Coronary artery (tissue), 2 donors: ENCODE results near the gene LIX1L.
A peak's percentile ranks its signal among the peaks of the same experiment; 100 is the strongest.

Experiments used
- DNase-seq: peaks from one replicate; pipeline ENCODE4 v3.0.0-alpha.2; 2017; ENCODE audit warnings: low spot score
- H3K27ac ChIP-seq, 2 donors: fragments of 200-600 bp; sonication (generic); one replicate each; pipeline ENCODE4 v1.5.1; 2016 to 2019
- H3K4me3 ChIP-seq: fragments of 200-600 bp; sonication (generic); 2 replicates; pipeline ENCODE4 v1.5.1; 2016; ENCODE audit warnings: mild to moderate bottlenecking, moderate library complexity
- TF ChIP-seq, protein P1 (sequence below): fragments of 200-600 bp; sonication (generic); IDR thresholded peaks from one replicate; pipeline ENCODE4 v1.5.1; 2019; ENCODE audit warnings: antibody characterized with exemption

LIX1L gene

DNA sequence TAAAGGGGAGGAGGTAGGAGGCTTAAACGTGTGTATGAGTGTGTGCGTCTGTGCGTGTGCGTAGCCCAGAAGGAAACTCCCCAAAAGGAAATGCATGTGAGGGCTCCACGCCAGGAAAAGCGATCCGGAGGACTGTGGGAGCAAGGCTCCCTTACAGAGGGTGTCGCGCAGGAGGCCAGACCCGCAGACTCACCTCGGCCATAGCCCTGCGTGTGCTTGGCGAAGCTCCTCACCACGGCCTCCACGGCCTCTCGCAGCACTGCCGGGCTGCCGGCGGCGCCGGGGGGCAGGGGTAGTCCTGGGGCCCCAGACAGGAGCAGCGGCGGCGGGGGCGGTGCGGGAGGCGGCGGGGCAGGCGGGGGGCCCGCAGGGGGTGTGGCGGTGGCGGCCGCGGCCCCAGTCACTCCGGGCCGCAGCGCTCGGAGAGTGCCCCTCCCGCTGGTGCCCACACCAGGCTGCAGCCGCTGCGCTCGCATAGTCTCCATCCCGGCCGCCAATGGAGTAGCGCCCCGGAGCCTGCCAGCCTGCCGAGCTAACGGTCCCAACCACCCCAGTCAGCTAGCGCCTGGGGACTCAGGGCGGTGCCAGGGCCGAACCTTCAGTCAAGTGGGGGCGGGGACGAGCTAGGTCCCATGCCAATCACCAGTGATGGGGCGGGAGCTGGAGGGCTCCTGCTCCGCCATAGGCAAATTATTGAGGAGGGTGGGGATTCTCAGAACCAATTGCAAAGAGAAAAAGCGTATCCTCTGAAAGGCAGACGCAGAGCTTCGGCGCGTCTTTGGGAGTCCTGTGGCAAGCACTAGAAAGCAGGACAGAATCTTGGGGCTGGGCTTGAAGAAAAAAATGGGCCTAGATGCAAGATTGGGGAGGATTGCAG lies at the start of gene LIX1L:
TSS of gene LIX1L (minus strand) at position 575 of the 877 bp plus-strand sequence. CDS start at position 485, 90 bp downstream.
- peak; percentile 98 for DNase-seq
- peak within 1 kb of the TSS; percentile 95 to 99 for H3K27ac ChIP-seq
- H3K4me3 ChIP-seq = peak within 1 kb of the TSS; percentile 93
- TF ChIP-seq, protein P1, sequence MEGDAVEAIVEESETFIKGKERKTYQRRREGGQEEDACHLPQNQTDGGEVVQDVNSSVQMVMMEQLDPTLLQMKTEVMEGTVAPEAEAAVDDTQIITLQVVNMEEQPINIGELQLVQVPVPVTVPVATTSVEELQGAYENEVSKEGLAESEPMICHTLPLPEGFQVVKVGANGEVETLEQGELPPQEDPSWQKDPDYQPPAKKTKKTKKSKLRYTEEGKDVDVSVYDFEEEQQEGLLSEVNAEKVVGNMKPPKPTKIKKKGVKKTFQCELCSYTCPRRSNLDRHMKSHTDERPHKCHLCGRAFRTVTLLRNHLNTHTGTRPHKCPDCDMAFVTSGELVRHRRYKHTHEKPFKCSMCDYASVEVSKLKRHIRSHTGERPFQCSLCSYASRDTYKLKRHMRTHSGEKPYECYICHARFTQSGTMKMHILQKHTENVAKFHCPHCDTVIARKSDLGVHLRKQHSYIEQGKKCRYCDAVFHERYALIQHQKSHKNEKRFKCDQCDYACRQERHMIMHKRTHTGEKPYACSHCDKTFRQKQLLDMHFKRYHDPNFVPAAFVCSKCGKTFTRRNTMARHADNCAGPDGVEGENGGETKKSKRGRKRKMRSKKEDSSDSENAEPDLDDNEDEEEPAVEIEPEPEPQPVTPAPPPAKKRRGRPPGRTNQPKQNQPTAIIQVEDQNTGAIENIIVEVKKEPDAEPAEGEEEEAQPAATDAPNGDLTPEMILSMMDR = no peak

- TF ChIP-seq, protein P1 = no peak
- Histone ChIP-seq H3K27ac (peak overlapping the region; percentile 32 to 72), H3K4me3 (no peak overlapping the region)
- no peak for DNase-seq
Observed at GRCh38 chr1:146001709-146002108, 43.9 kb upstream of the LIX1L start.

DNA sequence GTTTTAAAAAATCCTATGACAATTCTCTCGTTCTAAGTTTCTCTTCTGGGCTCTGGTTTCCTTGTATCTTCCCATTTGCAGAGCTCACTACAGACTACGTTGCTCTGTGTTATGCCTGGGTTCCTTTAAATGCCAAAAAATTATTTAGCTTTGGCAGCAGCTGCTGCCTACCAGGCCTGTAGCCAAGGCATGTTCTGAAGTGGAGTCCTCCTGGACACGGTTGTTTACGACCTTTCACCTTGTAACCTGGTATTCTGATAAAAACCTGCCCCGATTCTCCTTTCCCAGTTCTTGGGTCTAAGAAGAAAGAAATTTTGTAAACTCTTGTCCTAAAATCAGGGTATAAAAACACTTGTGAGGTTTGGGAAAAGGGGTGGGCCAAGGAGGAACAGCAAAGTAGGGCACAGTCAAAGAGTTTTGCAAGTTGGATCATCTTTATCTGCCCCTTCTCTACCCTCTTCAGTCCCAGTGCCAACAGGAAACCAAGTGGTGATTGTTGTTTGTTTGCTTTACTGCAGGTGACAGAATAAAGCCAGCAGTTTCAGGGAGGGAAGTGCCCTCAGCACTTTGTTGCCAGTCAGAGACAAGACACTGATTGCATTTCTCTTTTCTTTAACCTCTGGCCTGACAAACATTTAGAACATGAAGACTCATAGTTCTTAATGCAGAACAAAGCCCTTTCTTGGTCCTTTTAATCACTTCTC lies 41.7 kb upstream of the LIX1L start:
- DNase-seq = peak; percentile 68
- Histone ChIP-seq H3K4me3 (peak overlapping the region; percentile 97), H3K27ac (peak overlapping the region; percentile 91 to 99)

GRCh38 chr1:145997718-145998023 lies 39.9 kb upstream of the LIX1L start:
- Histone ChIP-seq H3K4me3 (peak overlapping the region; percentile 97), H3K27ac (peak overlapping the region; percentile 91 to 99)
- no peak for DNase-seq
- TF ChIP-seq, protein P1 = no peak

More for the DNA sequence above, 41.7 kb upstream of the LIX1L start:
- TF ChIP-seq, protein P1 = no peak

DNA sequence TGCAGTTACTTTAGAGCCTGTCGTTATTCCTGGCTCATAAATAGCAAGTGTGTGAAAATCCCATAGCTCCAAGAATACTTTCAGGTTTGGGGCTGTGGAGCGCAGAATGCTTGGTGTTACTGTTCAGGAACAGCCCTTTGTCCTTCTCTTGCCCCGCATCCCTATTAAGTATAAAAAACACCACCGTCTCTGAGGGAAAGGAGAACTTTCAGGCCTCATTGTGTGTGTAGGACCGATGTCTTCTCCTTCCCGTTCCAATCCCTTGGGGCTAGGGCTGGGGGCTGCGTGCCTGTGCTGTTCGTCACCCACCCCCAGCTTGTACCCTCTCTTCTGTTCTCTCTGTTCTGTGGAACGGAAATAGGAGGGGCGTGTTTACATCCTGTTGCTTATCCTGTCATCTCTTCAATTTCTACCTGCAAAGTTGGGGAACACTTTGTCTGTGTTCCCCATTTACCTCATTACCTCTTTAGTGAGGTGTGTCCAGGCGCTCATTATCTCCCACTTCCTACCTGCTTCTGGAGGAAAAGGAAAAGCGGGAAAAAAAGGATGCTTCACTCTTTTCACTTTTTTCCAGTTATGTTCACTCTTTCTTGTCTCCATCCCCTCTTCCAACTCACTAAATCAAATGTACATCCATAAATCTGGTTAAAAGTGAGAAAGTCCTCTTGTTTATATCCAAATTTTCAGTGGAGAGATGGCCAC lies 39.4 kb upstream of the LIX1L start:
- TF ChIP-seq, protein P1 = no peak
- Histone ChIP-seq H3K4me3 (peak overlapping the region; percentile 97), H3K27ac (peak overlapping the region; percentile 91 to 99)
- DNase-seq = no peak

GRCh38 chr1:145996433-145997015 lies 38.7 kb upstream of the LIX1L start, which contains the start of gene TXNIP:
TXNIP (minus strand) TSS chr1:145996579; CDS start chr1:145996266, 313 bp downstream.
- peak; percentile 99 for DNase-seq
- peak within 1 kb of the TSS; percentile 91 to 99 for H3K27ac ChIP-seq

More at GRCh38 chr1:145996433-145997015, 38.7 kb upstream of the LIX1L start, which contains the start of gene TXNIP:
- H3K4me3 ChIP-seq = peak within 1 kb of the TSS; percentile 97
- TF ChIP-seq, protein P1 = no peak
